Measurements from ENCODE around the gene NEK8. TPM values are rescaled to one million over a fixed set of nuclear protein-coding genes. Genes with fewer than 3 reads are reported as not detected.

Gene NEK8
- total RNA-seq, 2 experiments from 2014 or later, result 14.0 to 17.0 TPM

DNA sequence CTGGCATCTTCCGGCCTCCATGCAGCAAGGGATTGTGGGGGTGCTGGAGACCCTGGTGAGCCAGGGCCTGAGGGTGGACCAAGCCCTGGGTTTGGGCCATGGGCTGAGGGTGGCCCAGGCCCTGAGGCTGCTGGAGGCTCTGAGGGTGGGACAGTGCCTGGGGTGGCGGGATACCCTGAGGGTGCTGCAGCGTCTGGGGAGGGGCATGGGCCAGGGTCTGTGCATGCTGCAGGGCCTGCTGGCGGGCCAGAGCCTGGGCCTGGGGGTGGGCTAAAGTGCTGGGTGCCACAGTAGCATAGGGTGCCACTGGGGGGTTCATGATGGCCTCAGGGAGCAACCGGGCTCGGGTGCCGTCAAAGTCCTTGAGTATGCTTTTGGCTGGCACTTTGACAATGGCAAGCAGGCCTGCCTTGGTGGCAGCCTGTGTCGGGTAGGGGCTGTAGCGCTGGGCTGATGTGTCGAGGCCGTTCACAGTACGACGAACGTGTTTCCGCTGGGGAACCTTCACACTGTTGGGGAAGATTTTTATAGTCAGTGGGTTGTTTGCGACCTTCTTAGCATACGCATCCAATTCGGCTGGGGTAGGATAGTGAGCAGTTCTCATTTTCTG, 30.8 kb downstream of the NEK8 start:
- BruUV-seq (replicated peaks), result no TSS peak
- H4K20me1 ChIP-seq (ENCODE audit: insufficient read depth, low read length), result no peaks in the 10 kb centered on the region
- POLR2A ChIA-PET, result interaction anchor here (0.6 kb wide), 1 partner anchor 68 kb away, joined by 4 read pairs; no protein-coding TSS in a partner anchor
- H3K36me3 ChIP-seq (ENCODE audit: insufficient read depth, low read length), result peaks cover 27% of the 10 kb centered on the region
- no peak overlapping the region for H3K4me3 ChIP-seq (ENCODE audit: low read depth, low read length, poor library complexity, severe bottlenecking)
- no peaks in the 10 kb centered on the region for H3K4me1 ChIP-seq (ENCODE audit: insufficient read depth, low read length, poor library complexity, severe bottlenecking)
- no peaks in the 10 kb centered on the region for H3K9me3 ChIP-seq (ENCODE audit: low read length)
- no peak for DNase-seq (ENCODE audit: low spot score)
- H3K9me2 ChIP-seq (ENCODE audit: insufficient read depth, low read length), result no peaks in the 10 kb centered on the region
- intact Hi-C loops (cut with micrococcal nuclease; ENCODE audit: unreplicated experiment), result no loop called here
- H3K4me2 ChIP-seq (ENCODE audit: low read length), result no peak overlapping the region
- no peak overlapping the region for H3K27ac ChIP-seq (ENCODE audit: low read depth, low read length, poor library complexity, severe bottlenecking)
- no peak overlapping the region for H2AFZ ChIP-seq (ENCODE audit: low read length)
- H3K79me2 ChIP-seq (ENCODE audit: insufficient read depth, low read depth, low read length), result no peaks in the 10 kb centered on the region
- CTCF ChIA-PET (ENCODE audit: unreplicated experiment), result no interaction called here
- TF ChIP-seq EZH2phosphoT487 (IDR thresholded peaks at IDR 0.05; ENCODE audit: borderline replicate concordance, low read depth, low read length), result no peak
- TF ChIP-seq, protein P1, sequence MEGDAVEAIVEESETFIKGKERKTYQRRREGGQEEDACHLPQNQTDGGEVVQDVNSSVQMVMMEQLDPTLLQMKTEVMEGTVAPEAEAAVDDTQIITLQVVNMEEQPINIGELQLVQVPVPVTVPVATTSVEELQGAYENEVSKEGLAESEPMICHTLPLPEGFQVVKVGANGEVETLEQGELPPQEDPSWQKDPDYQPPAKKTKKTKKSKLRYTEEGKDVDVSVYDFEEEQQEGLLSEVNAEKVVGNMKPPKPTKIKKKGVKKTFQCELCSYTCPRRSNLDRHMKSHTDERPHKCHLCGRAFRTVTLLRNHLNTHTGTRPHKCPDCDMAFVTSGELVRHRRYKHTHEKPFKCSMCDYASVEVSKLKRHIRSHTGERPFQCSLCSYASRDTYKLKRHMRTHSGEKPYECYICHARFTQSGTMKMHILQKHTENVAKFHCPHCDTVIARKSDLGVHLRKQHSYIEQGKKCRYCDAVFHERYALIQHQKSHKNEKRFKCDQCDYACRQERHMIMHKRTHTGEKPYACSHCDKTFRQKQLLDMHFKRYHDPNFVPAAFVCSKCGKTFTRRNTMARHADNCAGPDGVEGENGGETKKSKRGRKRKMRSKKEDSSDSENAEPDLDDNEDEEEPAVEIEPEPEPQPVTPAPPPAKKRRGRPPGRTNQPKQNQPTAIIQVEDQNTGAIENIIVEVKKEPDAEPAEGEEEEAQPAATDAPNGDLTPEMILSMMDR (conservative IDR thresholded peaks at IDR 0.05; ENCODE audit: low read length), result no peak

DNA sequence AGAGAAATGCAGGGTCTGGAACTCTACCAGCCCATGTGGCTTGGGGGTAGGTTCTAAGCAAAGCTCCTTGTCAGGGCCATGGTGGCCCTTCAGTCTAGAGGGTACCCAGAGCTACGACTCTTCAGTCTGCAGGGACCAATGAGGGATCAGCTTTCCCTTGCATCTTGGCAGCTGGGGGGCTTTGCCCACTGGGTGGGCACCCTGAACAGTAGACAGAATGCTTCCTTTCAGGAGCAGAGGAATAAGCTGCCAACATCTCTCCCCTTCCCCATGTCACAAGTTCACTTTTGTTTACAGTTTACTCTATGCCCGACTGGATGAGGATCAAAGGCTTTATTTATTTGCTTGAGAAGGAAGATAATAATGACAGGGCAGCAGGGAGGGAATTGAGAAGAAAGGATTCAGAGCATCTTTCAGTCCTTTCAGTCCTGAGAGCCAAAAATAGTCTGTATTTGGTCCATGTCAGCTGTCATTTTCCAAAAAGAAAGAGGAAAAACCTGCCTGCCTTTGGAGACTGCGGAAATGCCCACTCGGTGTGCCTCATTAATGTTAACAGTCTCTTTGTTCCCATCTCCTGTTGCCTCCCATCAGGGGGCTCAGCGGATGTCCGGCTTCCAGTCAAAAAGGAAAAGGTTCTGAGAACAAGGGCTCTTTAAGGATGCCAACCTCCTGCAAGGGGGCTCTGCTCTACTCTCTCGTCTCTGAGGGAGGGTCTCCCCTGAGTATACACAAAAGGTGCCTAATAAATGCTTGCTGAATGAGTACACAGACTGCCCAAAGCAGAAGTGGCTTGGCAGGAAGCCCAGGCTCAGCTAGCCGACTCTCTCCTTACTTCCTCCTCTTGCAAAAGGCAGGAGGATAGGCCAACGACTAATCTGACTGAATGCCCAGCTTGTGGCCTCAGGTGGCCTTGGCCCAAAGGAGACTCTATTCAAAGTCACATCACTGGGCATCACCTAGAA, 32.3 kb downstream of the NEK8 start:
- no peak for DNase-seq (ENCODE audit: low spot score)
- TF ChIP-seq EZH2phosphoT487 (IDR thresholded peaks at IDR 0.05; ENCODE audit: borderline replicate concordance, low read depth, low read length), result no peak
- TF ChIP-seq, protein P1 (conservative IDR thresholded peaks at IDR 0.05; ENCODE audit: low read length), result no peak
- H3K9me3 ChIP-seq (ENCODE audit: low read length), result no peaks in the 10 kb centered on the region
- intact Hi-C loops (cut with micrococcal nuclease; ENCODE audit: unreplicated experiment), result loop anchor here (5.0 kb wide), 2 partner anchors 34 to 51 kb away; partner anchors contain the start of genes NEK8 and TLCD1
- no peak overlapping the region for H3K4me3 ChIP-seq (ENCODE audit: low read depth, low read length, poor library complexity, severe bottlenecking)
- ChIA-PET POLR2A (interaction anchor here (0.6 to 1.2 kb wide), 2 partner anchors 76 to 133 kb away, joined by 3 to 4 read pairs; no protein-coding TSS in a partner anchor), CTCF (ENCODE audit: unreplicated experiment) (no interaction called here)
- BruUV-seq (replicated peaks), result no TSS peak
- H3K9me2 ChIP-seq (ENCODE audit: insufficient read depth, low read length), result no peaks in the 10 kb centered on the region
- H2AFZ ChIP-seq (ENCODE audit: low read length), result no peak overlapping the region
- H3K4me2 ChIP-seq (ENCODE audit: low read length), result no peak overlapping the region
- no peaks in the 10 kb centered on the region for H3K79me2 ChIP-seq (ENCODE audit: insufficient read depth, low read depth, low read length)
- H4K20me1 ChIP-seq (ENCODE audit: insufficient read depth, low read length), result no peaks in the 10 kb centered on the region
- H3K36me3 ChIP-seq (ENCODE audit: insufficient read depth, low read length), result peaks cover 27% of the 10 kb centered on the region
- no peaks in the 10 kb centered on the region for H3K4me1 ChIP-seq (ENCODE audit: insufficient read depth, low read length, poor library complexity, severe bottlenecking)
- H3K27ac ChIP-seq (ENCODE audit: low read depth, low read length, poor library complexity, severe bottlenecking), result no peak overlapping the region
